ENCODE measurements around the gene BACH2.
A peak's percentile ranks its signal among the peaks of the same experiment; 100 is the strongest.
"Not testable (repeated sequence)": the region's sequence is repeated elsewhere in the genome, so short reads cannot be mapped to it uniquely, and the experiment has no call there.

Gene BACH2

DNA sequence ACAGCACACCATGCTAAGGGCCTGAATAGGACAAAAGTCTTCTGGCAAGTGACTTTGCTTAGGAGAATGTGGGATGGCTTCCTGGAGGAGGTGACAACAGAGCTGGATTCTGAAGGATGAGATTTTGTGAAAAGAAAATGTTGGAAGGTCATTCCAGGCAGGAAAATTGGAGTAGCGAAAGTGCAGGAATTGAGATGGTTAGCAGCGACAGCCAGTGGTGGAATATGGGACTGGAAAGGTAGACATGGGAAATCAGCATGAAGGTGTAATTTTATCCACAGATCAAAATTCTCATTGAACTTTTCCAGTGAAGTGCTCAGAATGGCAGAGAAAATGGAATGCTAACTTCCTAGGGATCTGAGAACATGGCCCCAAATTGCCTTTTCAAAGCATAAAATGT is 5.7 kb upstream of the BACH2 start:
- no peak for DNase-seq (ENCODE audit: low read depth in 2 of 2)

DNA sequence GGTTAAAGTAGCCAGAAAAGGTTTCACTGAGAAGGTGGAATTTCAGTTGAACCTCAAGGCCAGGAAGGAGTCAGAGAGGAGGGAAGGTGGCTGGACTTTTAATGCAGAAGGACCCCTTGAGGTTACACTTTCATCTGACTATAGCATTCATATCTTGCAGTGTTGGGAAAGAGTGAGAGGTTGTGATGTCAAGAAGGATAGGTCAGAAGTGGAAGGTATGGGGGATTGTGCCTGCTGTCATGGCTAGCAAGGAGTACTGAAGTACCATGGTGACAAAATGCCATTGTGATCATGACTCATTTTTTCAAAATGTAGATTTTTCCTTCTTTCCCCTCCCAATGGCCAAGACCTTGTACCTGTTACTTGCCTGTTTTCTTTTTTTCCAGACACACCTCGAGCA is 5.2 kb upstream of the BACH2 start:
- no peak for DNase-seq (ENCODE audit: low read depth in 2 of 2)

DNA sequence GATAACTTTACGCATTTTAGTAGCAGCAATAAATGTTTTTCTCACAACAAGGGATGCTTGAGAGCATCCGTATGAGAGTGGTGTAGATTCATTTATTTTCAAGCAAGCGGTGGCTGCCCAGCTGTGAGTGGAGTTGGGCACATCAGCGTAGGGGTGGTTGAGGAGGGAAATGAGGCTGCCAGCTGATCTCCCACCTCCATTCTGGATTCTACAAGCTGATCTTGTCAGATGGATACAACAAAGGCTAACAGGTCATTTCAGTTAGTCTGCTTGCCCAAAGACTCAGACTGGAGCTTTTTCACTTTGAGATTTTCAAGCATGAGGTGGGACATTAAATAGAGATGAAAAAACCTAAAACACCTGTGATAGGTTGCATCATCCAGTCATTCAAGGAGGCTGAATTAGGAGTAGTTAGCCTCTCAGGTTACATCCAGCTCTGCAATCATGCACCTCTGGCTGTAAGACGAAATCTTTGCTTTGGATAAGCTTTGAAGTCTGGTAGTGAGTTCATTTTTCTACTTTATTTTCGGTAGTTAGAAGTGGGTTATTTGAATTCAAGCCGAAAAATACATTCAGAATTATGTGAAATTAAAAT is 1.9 kb upstream of the BACH2 start:
- DNase-seq (ENCODE audit: low read depth in 2 of 2), result no peak

DNA sequence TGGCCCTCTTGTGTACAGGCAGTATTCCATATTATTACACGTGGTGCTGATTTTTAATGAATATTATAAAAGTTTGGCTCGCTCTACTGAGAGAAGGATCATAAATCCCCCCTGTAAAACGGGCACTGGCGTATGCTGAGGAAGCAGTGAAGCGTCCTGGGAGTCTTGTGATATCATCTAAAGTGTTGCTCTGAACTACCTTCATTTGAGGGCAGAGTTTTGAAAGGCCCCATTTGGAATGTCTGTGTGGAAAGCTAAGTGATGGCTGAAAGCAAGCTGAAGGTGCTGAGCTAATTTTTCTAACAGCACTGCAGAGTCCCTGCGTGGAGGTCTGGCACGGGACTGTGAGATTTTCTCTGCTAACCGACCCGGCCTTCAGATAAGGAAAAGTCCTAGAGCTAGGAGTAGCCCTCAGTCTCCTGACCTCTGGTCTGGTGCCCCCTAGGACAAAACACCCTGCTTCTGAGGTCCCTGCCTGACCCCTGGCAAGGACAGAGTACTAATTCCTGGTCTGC is 1.3 kb upstream of the BACH2 start:
- no peak for DNase-seq (ENCODE audit: low read depth in 2 of 2)

DNA sequence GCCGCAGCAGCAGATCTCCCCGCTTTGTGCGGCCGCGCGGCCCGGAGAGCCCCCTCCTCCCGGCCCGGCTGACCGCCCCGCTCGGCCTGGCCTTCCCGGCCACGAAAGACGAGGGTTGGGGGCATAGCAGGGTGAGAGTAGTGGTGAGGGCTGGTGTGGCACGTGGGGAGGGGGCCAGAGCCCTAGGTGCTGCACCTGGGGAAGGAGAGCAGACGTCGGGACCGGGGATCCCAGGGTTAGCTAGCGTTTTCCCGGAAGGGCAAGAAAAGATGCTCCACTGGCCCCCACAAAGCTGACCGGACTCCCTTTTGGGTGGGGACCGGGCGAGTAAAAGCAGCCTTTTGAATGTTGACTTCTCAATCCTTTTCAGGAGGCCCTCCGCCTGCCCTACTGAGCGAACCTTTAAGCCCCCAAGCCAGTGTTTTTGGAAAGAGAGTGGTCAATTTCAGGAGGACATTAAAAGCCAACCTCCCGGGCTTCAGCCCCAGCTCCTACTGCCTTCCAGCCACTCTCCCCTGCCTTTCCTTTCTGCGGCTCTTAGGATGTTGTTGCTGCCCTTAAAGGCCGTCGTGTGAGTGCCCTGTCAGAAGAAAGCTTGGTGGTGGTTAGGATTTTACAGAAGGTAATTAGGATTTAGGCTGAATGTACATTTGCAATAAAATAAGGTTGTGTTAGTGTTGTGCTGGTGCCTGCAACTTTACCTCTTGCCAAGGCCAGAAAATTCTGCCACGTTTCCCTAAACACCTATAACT is 648 bp upstream of the BACH2 start:
- no peak for DNase-seq (ENCODE audit: low read depth in 2 of 2)

DNA sequence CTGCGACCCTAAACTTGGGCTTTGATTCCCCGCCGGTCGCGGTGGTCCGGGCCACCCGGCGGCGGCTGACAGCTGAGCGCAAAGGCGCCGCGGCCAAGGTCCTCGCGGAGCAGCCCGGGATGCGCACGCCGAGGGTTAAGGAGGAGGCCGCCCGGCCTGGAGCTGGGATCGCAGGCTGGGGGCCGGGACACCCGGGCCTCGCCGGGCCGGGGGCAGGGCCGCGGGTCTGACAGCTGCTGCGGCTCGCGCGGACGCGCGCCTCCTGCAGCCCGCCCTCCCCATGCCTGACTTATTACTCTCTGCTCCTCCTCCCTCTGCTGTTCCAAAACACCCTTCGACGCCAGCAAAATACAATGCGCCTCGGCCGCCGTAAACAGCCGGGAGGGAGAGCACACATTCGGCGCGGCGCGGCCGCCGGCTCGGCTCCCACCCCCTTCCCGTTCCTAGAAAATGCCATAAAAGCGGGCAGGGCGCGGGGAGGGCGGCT is 746 bp downstream of the BACH2 start:
- DNase-seq (ENCODE audit: low read depth in 2 of 2), result peak in 1 of 2 donors; percentile 38

DNA sequence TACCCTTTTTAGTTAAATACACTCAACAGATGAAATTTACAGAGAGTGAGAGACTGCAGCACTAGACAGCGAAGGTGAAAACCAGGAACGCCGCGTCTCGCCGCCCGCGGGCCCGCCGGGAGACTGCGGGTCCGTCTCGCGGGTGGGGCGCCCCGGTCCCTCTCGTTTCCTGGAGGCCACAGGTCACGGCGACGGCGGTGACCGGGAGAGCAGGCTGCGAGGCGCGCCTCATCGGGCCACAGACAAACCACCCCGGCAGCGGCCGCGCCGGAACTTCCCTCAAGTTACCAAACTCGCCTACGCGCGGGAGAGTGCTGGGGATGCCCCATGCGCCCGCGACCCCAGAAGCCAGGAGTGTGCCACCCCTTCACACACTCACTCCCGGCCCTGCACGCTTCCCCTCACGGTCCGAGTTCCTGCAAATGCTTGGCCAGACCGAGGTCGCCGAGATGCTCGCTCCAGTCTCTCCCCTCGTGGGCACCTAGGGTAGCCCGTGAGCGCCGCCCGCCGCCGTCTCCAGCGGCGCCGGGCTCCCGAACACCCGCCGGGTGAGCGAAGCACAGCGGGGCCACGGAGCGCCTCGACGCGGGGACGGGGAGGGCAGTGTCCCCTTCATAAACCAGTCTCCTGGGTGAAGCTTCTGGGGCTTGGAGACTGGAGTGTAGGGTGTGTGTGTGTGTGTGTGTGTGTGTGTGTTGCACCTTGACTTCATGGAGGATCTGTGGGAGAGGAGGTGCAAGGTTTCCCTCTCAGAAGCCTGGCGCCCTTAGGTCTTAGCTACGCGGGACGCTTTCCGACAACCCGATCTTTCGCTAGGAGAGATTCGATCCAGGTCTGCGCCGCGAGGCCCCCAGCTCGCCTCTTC is 1.4 kb downstream of the BACH2 start:
- peak; percentile 79 to 80 for DNase-seq (ENCODE audit: low read depth in 2 of 2)

DNA sequence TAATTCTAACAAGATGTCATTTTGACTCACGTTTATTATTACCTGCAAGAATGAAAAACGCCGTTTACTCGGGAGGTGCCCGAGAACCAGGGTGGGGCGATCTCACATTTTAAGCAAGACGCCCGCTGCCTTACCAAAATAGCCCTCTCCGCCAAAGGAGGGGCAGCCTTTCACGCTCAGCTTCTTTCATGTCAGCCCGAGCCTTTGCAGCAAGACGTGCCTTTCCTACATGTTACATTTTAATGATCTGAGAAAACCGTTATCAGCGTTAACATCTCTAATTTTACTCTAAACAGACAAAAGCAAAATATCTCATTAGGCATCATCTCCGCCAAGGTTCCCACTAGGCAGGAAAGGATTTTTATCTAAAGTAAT is 2.0 kb downstream of the BACH2 start:
- no peak for DNase-seq (ENCODE audit: low read depth in 2 of 2)

DNA sequence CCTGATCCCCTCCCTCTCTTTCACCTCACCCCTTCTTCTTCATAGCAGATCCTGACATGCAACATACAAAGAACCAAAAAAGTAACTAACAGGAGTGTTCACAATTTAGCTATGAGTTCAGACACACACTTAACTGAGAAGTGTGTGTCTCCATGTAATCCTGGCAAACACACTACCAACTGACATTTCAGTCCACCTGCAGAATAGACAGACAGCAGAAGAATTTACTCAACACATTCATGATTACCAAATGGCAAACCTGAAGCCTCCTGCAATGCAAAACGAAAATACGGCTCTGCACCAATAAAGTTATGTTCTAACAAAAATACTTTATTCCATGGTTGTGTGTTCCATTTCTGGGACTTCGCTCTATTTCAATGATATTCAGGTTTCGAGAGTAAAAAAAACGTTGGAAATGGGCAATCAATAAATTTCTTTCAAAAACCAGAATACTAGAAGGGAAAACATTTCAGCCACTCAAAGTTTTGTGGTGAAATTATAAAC is 2.6 kb downstream of the BACH2 start:
- DNase-seq (ENCODE audit: low read depth in 2 of 2), result no peak

DNA sequence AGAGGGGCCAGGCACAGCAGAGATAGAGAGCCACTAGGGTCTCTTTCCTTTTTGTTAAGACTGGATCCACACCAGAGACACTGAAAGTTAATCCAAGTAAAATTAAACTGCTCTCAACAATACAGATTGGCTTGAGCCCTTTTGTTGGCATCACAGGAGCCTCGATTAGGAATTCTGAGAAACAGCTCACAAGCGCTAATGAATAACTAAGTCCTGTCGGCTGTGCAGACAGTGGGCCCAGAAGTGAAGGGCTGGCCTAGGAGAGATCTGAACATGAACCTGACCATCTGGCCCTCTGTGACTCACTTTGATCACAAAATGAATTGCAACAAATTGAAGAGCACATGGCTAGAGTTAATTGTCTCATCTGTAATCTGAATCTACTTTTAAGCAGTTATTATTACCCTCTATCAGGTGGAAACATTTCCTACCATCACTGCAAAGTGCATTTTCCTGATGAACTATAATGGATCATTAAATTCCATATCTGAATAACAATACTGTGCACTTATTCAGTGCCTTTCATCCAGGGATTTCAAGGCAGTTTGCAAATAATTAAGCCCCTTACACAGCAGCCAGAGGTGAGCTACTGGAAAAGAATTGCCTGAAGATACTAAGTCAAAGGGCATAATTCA is 3.2 kb downstream of the BACH2 start:
- no peak for DNase-seq (ENCODE audit: low read depth in 2 of 2)

DNA sequence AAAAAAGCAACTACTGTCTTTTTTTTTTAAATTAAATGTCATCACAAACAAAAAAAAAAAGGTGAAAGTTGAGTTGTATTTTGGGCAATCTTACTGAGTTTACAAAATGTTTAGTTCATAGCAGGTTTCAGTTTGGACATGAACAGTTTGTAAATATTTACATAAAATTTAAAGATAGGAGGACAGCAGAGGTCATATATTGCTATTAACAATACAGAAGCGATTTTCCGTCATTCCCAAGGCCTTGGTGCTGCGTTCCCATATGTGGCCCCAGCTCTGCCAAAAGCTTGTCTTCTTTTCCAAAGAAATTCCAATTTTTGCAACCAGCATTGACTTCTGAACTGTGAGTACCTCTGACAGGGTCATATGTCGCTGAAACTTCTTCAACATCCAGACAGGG is 5.1 kb downstream of the BACH2 start:
- no peak for DNase-seq (ENCODE audit: low read depth in 2 of 2)

DNA sequence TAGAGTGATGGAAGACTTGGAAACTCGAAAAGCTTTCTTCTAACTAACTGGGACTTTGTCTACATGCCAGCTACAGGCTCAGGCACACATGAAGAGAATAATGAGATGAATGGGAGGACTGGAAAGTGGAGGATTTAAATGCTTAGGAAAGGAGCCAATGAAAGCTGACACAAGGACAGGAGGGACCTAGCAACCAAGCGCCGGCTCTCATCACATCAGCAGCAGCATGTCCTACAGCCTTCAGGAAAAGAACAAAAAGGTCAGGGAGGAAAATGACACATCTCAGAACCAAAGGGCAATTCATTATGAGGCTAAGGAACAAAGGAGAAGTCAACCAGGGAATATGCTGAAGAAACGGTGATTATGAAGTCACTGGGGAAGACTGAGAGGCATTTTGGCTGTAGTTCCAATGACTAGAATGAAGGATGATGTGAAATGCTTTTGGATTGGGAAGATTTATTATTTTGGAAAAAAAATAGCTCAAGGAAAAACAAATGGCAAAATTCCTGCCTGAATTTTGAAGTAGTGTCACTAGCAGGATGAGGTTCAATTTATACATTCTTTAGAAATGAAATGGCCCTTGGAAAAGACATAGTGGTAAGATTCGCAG is 5.7 kb downstream of the BACH2 start:
- DNase-seq (ENCODE audit: low read depth in 2 of 2), result no peak

DNA sequence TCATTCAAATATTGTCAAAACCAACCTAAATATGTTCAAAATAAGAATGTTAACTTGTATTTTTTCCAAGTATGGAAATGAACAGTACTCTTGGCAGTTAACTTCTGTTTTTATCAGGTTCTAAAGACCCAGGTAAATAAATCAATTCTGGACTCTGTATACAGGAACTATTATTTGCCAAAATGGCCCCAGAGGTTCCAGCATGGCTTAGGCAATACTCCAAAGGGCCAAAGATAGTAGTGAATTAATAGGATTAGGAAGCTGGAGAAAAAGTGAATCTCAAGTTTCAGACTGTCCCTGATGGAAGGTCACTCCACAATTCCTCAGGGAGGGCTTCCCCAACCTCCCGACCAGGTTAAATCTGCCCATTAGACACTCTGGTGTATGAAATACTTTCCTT is 6.7 kb downstream of the BACH2 start:
- no peak for DNase-seq (ENCODE audit: low read depth in 2 of 2)

DNA sequence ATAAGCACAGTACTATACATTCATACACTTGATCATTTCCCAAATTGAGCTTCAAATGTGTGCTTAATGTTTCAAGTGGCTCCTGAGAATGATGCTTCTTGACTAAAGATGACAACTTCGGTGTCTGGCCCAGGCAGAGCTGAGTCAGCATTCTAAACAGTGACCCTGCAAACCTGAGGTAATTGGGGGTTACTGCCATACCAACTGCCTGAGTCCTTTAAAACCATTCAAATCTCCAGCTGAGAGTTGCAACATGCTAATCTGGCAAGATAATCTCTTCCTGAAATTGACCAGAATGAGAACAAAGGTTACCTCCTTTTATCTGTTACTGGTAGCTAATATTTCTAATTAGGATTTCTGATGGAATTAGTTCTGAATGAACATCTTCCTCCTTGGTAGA is 8.2 kb downstream of the BACH2 start:
- no peak for DNase-seq (ENCODE audit: low read depth in 2 of 2)

DNA sequence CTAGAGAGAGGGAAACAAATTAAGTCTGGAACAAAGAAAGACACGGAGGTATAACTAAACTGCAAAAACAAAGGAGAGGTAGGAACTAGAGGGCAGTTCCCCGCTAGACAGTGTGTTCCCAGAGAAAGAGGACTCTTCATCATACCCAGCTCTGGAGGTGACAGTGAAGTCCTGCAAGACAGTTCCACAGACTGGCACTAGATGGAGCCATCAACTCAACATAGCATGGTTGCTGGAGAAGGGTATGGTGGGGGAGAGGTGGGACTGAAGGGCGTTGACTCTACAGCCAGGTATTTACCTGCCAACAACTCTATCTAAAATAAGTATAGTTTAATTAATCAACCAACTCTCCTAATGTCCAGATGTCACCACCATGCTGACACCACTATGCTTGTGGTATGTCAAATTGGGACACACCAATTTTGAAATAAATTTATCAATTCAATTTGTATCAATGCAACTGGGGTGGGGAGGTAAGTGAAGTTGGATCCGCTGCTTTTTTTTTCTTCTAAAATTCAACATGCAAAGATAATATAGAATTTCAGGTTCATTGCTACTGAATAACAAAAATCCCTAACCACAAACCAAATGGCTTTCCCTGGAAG is 9.7 kb downstream of the BACH2 start:
- DNase-seq (ENCODE audit: low read depth in 2 of 2), result peak; percentile 48 to 62

DNA sequence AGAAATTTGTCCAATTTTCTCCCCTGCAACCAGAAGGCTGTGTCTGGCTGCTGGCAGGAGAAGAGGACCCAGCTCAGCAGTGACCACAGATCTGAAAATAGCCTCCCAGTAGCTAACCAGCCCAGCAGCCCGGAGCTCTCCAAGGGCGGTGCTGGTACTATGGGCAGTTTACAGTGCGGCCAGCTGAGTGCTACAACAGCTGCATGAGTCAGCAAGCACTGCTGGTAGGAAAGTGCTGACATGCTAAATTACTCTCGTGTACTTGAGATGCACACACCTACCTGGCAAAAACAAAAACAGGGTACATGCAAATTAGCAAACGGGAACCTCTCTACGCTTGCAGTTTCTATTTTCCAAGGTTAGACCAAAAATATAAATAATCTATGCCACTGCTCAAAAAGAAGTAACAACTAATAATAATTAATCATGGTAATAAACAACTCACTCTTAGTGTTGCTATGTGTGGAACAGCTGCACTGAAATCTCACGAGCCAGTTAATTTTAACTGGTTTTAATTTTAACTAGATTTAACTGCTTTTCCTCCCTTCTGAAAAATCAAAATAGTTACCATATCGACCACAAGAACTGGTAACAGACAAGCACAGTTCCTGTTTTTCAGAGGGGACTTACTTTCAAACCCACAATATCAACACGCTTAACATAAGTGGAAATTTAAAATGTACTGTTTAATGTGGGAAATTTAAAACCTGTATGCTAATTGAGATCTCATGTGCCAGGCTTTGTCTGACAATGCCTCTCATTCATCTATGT is 10.8 kb downstream of the BACH2 start:
- DNase-seq (ENCODE audit: low read depth in 2 of 2), result peak; percentile 49 to 58

DNA sequence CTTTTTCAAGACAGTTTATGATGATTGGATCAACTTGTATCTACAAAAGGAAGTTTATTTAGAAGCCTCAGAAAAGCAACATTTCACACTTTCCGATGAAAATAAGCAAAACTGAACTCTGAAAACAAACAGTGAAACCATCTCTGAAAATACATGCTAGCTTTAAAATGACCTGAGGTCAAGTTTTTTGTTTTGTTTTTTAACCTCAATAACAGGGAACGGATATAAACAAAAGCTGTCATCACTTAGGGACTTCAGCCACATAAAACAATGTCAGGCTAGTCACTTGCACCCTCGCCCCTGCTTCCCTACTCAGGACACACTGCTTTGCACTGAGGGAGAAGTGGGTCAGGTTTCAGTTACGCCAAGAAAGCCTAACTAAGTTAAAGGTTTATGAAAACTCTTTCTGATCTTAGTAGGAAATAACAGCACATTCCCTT is 11.6 kb downstream of the BACH2 start:
- DNase-seq (ENCODE audit: low read depth in 2 of 2), result no peak

DNA sequence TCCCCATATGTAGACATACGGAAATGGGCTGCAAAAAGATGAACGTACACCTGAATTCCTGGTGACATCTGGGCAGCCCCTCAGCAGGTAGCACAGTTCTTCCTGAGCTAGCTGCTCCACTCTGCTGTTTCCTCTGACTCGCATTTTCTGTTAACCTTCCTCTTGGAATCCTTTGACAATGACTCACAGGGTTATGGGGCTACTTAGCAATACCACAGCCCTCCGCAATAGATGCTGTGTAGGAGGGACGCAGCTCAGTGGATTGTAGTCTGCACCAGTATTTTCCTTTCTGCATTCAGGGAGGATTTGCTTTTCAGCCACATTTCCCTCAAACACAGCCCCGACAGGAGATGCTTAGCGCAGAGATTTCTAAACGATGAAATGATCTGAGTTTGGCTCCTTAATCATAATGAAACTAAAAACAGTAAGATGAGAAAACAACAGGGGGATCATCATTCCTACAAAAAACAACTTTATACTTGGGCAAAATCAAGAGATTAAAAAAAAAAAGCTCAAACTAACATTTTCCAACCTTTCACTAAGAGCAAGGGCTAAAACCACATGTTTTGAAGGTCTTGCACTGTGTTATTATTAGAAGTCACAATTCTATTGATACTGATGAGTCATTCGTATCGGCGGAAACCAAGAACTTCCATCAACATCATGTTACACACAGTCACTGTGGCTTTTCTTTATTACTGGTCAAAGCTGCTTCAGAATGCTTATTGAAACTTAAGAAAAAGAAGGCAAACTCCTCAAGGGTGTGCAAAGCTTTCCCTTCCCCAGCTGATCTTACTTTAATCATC is 12.2 kb downstream of the BACH2 start:
- DNase-seq (ENCODE audit: low read depth in 2 of 2), result peak; percentile 56 to 63

DNA sequence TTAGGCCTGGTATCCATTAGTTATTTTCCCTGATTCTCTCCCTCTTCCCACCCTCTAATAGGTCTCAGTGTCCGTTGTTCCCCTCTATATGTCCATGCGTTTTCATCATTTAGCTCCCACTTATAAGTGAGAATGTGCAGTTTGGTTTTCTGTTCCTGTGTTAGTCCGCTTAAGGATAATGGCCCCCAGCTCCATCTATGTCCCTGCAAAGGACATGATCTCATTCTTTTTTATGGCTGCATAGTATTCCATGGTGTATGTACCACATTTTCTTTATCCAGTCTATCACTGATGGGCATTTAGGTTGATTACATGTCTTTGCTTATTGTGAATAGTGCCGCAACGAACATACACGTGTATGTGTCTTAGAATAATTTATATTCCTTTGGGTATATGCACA is 14.4 kb downstream of the BACH2 start:
- DNase-seq (ENCODE audit: low read depth in 2 of 2), result not testable (repeated sequence)
